B cell (primary cell): Measurements from ENCODE around the gene ARHGEF7. TPM values are rescaled to one million over a fixed set of nuclear protein-coding genes. Genes with fewer than 3 reads are reported as not detected.

Experiments
- ATAC-seq: fragments of 200-7000 bp; cut with Tn5 transposase; one replicate; pipeline ENCODE4 v1.10.0; 2021; ENCODE audit warnings: low read depth, mild to moderate bottlenecking, moderate number of reproducible peaks, moderate library complexity
- CTCF ChIA-PET: fragments of 350-600 bp; sonication (Branson Sonifier 250); formaldehyde crosslinking; loops from one replicate; lab custom pipeline; 2021; ENCODE audit warnings: antibody characterized with exemption, inconsistent platforms; lab: Charles Lee
- POLR2A ChIA-PET: fragments of 350-600 bp; sonication (Branson Sonifier 250); formaldehyde crosslinking; loops from one replicate; lab custom pipeline; 2021; ENCODE audit warnings: antibody characterized with exemption; lab: Charles Lee
- DNase-seq: peaks from one replicate; pipeline ENCODE4 v3.0.0; 2013
- H2AFZ ChIP-seq: 2 replicates; pipeline ENCODE4 v1.6.1; 2012; ENCODE audit warnings: mild to moderate bottlenecking, low read depth, low read length; ENCODE audit not compliant: insufficient read depth, poor library complexity, severe bottlenecking
- H3K27ac ChIP-seq, 2 donors: 1 replicate in 1 of 2; 2 replicates in 1 of 2; pipeline ENCODE4 v1.5.1; 2012 to 2013; ENCODE audit warnings: low read length in 2 of 2, mild to moderate bottlenecking in 2 of 2, moderate library complexity in 1 of 2
- H3K27me3 ChIP-seq, 4 experiments: fragments of 200-600 bp in 1 of 4; sonication (generic) in 1 of 4; replicated peaks in 1 of 4; 1 replicate in 2 of 4; 2 replicates in 2 of 4; pipeline versions ENCODE4 v1.6.1 to v1.7.0; 2013 to 2016; ENCODE audit warnings: low read length in 3 of 4, mild to moderate bottlenecking in 2 of 4, mixed read lengths in 1 of 4, moderate library complexity in 1 of 4; ENCODE audit not compliant: insufficient read depth in 4 of 4, control insufficient read depth in 3 of 4; ENCODE audit errors: control extremely low read depth in 1 of 4
- H3K36me3 ChIP-seq, 2 experiments: replicated peaks in 1 of 2; 1 replicate in 1 of 2; 2 replicates in 1 of 2; pipeline versions ENCODE4 v1.6.1 to v1.7.1; 2013; ENCODE audit warnings: low read length in 1 of 2; ENCODE audit not compliant: insufficient read depth in 2 of 2, control insufficient read depth in 1 of 2; ENCODE audit errors: control extremely low read depth in 1 of 2, extremely low read depth in 1 of 2
- H3K4me1 ChIP-seq, 2 donors: fragments of 200-600 bp in 1 of 2; sonication (generic) in 1 of 2; 1 replicate in 1 of 2; 2 replicates in 1 of 2; pipeline versions ENCODE4 v1.5.1 to v1.6.1; 2013 to 2017; ENCODE audit warnings: low read length in 2 of 2; ENCODE audit not compliant: control insufficient read depth in 2 of 2, insufficient read depth in 2 of 2
- H3K4me2 ChIP-seq: replicated peaks from 2 replicates; pipeline ENCODE3; 2012; ENCODE audit warnings: mild to moderate bottlenecking, low read depth, low read length; ENCODE audit not compliant: poor library complexity, severe bottlenecking
- H3K4me3 ChIP-seq, 5 experiments: fragments of 200-600 bp in 1 of 5; sonication (generic) in 1 of 5; 1 replicate in 3 of 5; 2 replicates in 2 of 5; pipeline versions ENCODE4 v1.5.1 to v1.7.0; 2011 to 2016; ENCODE audit warnings: low read length in 4 of 5, mild to moderate bottlenecking in 4 of 5, low read depth in 2 of 5, control low read depth in 1 of 5, moderate library complexity in 1 of 5; ENCODE audit not compliant: insufficient read depth in 1 of 5; ENCODE audit errors: control extremely low read depth in 1 of 5, extremely low read depth in 1 of 5
- H3K79me2 ChIP-seq: fragments of 200-600 bp; sonication (generic); one replicate; pipeline ENCODE4 v1.6.0; 2016; ENCODE audit warnings: low read length; ENCODE audit not compliant: control insufficient read depth, insufficient read depth
- H3K9ac ChIP-seq: fragments of 200-600 bp; sonication (generic); 2 replicates; pipeline ENCODE4 v1.6.1; 2017; ENCODE audit warnings: mild to moderate bottlenecking, low read length, moderate library complexity
- H3K9me3 ChIP-seq, 3 donors: one replicate each; pipeline versions ENCODE4 v1.6.1 to v1.7.1; 2013; ENCODE audit warnings: low read length in 2 of 3; ENCODE audit not compliant: control insufficient read depth in 2 of 3, insufficient read depth in 1 of 3; ENCODE audit errors: control extremely low read depth in 1 of 3
- H4K20me1 ChIP-seq: 2 replicates; pipeline ENCODE4 v1.6.0; 2012; ENCODE audit warnings: mild to moderate bottlenecking, low read length; ENCODE audit not compliant: insufficient read depth, control insufficient read depth, poor library complexity, severe bottlenecking
- H3K27ac Mint-ChIP-seq: one replicate; pipeline ENCODE4 v1.8.0; 2021; ENCODE audit warnings: mixed read lengths
- H3K27me3 Mint-ChIP-seq: one replicate; pipeline ENCODE4 v1.8.0; 2021; ENCODE audit warnings: mixed read lengths
- H3K4me1 Mint-ChIP-seq: one replicate; pipeline ENCODE4 v1.8.0; 2021; ENCODE audit warnings: mixed read lengths
- H3K4me3 Mint-ChIP-seq: one replicate; pipeline ENCODE4 v1.8.0; 2021; ENCODE audit warnings: mixed read lengths
- H3K9me3 Mint-ChIP-seq: one replicate; pipeline ENCODE4 v1.8.0; 2022; ENCODE audit warnings: mixed read lengths; ENCODE audit not compliant: insufficient read depth
- EZH2 ChIP-seq: IDR thresholded peaks from 2 replicates; pipeline ENCODE4 v1.6.1; 2012; ENCODE audit warnings: borderline replicate concordance, low read depth, mild to moderate bottlenecking, moderate library complexity, low read length; ENCODE audit not compliant: insufficient read depth, poor library complexity, severe bottlenecking
- WGBS: methylation state at CpG from one replicate; pipeline ENCODE4 v1.1.5; 2013; ENCODE audit warnings: missing lambda C conversion rate; ENCODE audit not compliant: insufficient coverage; 5-methylcytosine and 5-hydroxymethylcytosine counted together
- intact Hi-C: fragments of 100-400 bp; cut with micrococcal nuclease; formaldehyde crosslinking; loops from one replicate; pipeline ENCODE4 v1.10.0; 2022
- polyA plus RNA-seq: library from polyadenylated mRNA; depleted of rRNA; stranded (reverse); fragments of >200 nt; gene quantifications from 2 replicates; pipeline ENCODE4 v1.2.3, GENCODE V29; 2012
- total RNA-seq, 2 donors: library from RNA; stranded (reverse); fragments of 120-200 nt in 1 of 2; gene quantifications; 1 replicate in 1 of 2; 2 replicates in 1 of 2; pipeline versions ENCODE4 v1.2.3 to v1.2.4, GENCODE V29; 2013 to 2022
- TF ChIP-seq, protein P1 (sequence below): fragments of 200-600 bp; IDR thresholded peaks from one replicate; pipeline ENCODE4 v1.8.0; 2022; ENCODE audit warnings: antibody characterized with exemption, mild to moderate bottlenecking

The ARHGEF7 gene
- total and polyA plus RNA-seq, 2 donors (not counting 1 experiment from before 2014, with no cell fraction given) = 62.3 to 125 TPM

DNA sequence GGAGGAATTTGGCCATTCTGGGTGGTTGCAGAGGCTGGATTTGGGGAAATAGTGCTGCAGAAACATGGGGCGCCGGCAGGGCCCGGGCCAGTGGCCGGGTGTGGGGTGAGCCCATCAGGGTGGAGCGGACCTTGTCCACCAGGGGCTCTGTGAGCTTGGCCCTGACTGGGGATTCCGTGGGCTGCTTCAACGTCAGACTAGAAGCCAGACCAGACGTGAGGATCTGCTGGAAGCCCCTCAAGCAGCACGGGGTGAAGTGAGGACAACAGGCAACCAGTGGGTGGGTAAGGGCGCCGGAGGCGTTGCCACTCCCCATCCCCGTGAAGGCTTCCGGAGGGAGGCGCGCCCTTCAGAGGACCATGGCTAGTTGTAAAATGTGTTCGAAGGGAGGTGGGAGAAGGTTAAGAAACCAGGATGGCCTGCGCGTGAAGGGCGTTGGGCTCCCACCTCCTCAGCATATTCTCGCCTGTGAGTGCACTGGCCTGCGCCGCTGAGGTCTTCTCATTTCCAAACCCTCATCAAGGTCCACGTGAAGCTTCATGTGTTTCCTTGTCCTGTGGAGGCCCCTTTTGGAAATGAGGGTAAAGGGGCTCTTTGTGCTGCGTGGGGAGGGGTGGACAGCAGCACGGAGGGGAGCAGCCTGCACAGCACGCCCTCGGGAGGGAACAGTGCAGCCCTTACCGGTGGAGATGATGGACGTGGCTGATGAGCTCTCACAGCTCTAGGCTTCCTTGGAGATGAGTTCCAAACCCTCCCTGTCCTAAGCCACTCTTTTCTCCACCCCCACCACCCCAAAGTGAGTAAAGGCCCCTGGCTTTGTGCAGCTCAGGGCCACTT, 213.7 kb downstream of the ARHGEF7 start:
- no peaks in the 10 kb centered on the region for H3K9me3 ChIP-seq
- WGBS = 91% methylated on average over 18 of the region's 30 CpGs
- ATAC-seq = no peak
- no peaks in the 10 kb centered on the region for H4K20me1 ChIP-seq
- no peak for TF ChIP-seq EZH2
- TF ChIP-seq, protein P1, sequence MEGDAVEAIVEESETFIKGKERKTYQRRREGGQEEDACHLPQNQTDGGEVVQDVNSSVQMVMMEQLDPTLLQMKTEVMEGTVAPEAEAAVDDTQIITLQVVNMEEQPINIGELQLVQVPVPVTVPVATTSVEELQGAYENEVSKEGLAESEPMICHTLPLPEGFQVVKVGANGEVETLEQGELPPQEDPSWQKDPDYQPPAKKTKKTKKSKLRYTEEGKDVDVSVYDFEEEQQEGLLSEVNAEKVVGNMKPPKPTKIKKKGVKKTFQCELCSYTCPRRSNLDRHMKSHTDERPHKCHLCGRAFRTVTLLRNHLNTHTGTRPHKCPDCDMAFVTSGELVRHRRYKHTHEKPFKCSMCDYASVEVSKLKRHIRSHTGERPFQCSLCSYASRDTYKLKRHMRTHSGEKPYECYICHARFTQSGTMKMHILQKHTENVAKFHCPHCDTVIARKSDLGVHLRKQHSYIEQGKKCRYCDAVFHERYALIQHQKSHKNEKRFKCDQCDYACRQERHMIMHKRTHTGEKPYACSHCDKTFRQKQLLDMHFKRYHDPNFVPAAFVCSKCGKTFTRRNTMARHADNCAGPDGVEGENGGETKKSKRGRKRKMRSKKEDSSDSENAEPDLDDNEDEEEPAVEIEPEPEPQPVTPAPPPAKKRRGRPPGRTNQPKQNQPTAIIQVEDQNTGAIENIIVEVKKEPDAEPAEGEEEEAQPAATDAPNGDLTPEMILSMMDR = no peak
- H3K27me3 ChIP-seq = no peaks in the 10 kb centered on the region
- peaks cover 2% of the 10 kb centered on the region for H3K9me3 Mint-ChIP-seq
- intact Hi-C loops = no loop called here
- H2AFZ ChIP-seq = no peak overlapping the region
- no peaks in the 10 kb centered on the region for H3K4me1 Mint-ChIP-seq
- DNase-seq = no peak
- no peak overlapping the region for H3K27ac Mint-ChIP-seq
- CTCF ChIA-PET = no interaction called here
- H3K9ac ChIP-seq = no peak overlapping the region
- H3K27ac ChIP-seq = no peak overlapping the region
- H3K4me1 ChIP-seq = no peaks in the 10 kb centered on the region
- H3K27me3 Mint-ChIP-seq = no peaks in the 10 kb centered on the region
- H3K4me2 ChIP-seq = no peak overlapping the region
- H3K4me3 Mint-ChIP-seq = no peak overlapping the region
- POLR2A ChIA-PET = no interaction called here
- H3K36me3 ChIP-seq = no peaks in the 10 kb centered on the region
- no peak overlapping the region for H3K4me3 ChIP-seq
- H3K79me2 ChIP-seq = no peaks in the 10 kb centered on the region

DNA sequence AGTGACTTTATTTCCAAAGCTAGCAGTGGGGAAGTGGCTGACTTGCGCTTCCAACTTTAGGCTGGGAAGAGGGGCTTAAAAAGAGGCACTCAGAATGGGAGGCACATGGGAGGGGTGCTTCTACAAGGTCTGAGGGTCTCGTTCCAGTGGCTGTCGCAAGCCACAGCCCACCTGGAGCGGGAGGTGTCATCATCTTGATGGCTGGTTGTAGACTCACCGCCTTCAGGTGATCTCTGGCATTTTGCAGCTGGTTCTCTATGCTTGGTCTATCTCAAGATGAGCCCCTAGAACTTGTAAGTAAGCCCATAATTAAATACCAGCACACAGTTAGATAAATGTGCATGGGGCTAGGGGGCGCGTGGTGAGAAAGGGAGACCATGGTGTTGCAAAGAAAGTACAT, 214.5 kb downstream of the ARHGEF7 start:
- 98% methylated on average over 4 of the region's 7 CpGs for WGBS
- intact Hi-C loops = no loop called here
- POLR2A ChIA-PET = no interaction called here

More for the DNA sequence above, 214.5 kb downstream of the ARHGEF7 start:
- Histone ChIP-seq H3K79me2 (no peaks in the 10 kb centered on the region), H3K27ac (no peak overlapping the region), H3K4me3 (no peak overlapping the region), H2AFZ (no peak overlapping the region), H3K9me3 (peaks cover 0 to 4% (median 4%) of the 10 kb centered on the region in 3 donors), H3K4me1 (no peaks in the 10 kb centered on the region), H4K20me1 (no peaks in the 10 kb centered on the region), H3K4me2 (no peak overlapping the region), H3K36me3 (peaks cover 0 to 1% of the 10 kb centered on the region in 2 experiments), H3K9ac (no peak overlapping the region), H3K27me3 (no peaks in the 10 kb centered on the region)
- Mint-ChIP-seq H3K27ac (no peak overlapping the region), H3K4me1 (no peaks in the 10 kb centered on the region), H3K9me3 (peaks cover 6% of the 10 kb centered on the region), H3K27me3 (no peaks in the 10 kb centered on the region), H3K4me3 (no peak overlapping the region)
- TF ChIP-seq, protein P1 = no peak
- no peak for TF ChIP-seq EZH2
- no peak for ATAC-seq
- no peak for DNase-seq
- CTCF ChIA-PET = no interaction called here
